RWPE2 (cell line): ENCODE data around the gene MAP1A.

Experiments used
- ATAC-seq: fragments of 200-7000 bp; cut with Tn5 transposase; 3 replicates; pipeline ENCODE4 v1.9.1; 2021; ENCODE audit warnings: low read depth
- DNase-seq: peaks from one replicate; pipeline ENCODE4 v3.0.0-alpha.2; 2020; ENCODE audit warnings: low spot score
- H3K27ac ChIP-seq: fragments of 450-650 bp; 2 replicates; pipeline ENCODE4 v1.5.1; 2017; ENCODE audit warnings: mild to moderate bottlenecking; ENCODE audit not compliant: poor library complexity, severe bottlenecking
- H3K27me3 ChIP-seq: fragments of 250-450 bp; sonication (Bioruptor Pico); 2 replicates; pipeline ENCODE4 v1.5.1; 2021; ENCODE audit warnings: mild to moderate bottlenecking, moderate library complexity; ENCODE audit not compliant: insufficient read depth, poor library complexity, severe bottlenecking
- H3K36me3 ChIP-seq: fragments of 250-450 bp; sonication (Bioruptor Pico); 2 replicates; pipeline ENCODE4 v1.5.1; 2020; ENCODE audit warnings: low read depth, mild to moderate bottlenecking, moderate library complexity
- H3K4me1 ChIP-seq: fragments of 250-450 bp; sonication (Bioruptor Pico); 2 replicates; pipeline ENCODE4 v1.5.1; 2021; ENCODE audit warnings: mild to moderate bottlenecking, moderate library complexity; ENCODE audit not compliant: insufficient read depth, poor library complexity, severe bottlenecking
- H3K4me3 ChIP-seq: fragments of 250-450 bp; sonication (Bioruptor Pico); 2 replicates; pipeline ENCODE4 v1.5.1; 2021; ENCODE audit warnings: mild to moderate bottlenecking, moderate library complexity; ENCODE audit not compliant: severe bottlenecking
- H3K9me3 ChIP-seq: fragments of 250-450 bp; sonication (Bioruptor Pico); 2 replicates; pipeline ENCODE4 v1.5.1; 2021; ENCODE audit warnings: mild to moderate bottlenecking, moderate library complexity; ENCODE audit not compliant: severe bottlenecking
- CTCF ChIP-seq: fragments of 450-650 bp; IDR thresholded peaks from one replicate; pipeline ENCODE4 v1.5.1; 2017; ENCODE audit warnings: mild to moderate bottlenecking, moderate library complexity; ENCODE audit not compliant: poor library complexity, severe bottlenecking

MAP1A gene

GRCh38 chr15:43544266-43544665 lies 26.9 kb downstream of the MAP1A start:
- TF ChIP-seq CTCF, result no peak
- H3K4me1 ChIP-seq, result no peaks in the 10 kb centered on the region
- H3K27me3 ChIP-seq, result no peaks in the 10 kb centered on the region
- ATAC-seq, result no peak
- H3K36me3 ChIP-seq, result peaks cover 26% of the 10 kb centered on the region
- no peak overlapping the region for H3K27ac ChIP-seq
- no peak for DNase-seq
- no peak overlapping the region for H3K4me3 ChIP-seq
- H3K9me3 ChIP-seq, result no peaks in the 10 kb centered on the region

GRCh38 chr15:43545426-43545825 lies 28.0 kb downstream of the MAP1A start:
- no peak for ATAC-seq
- TF ChIP-seq CTCF, result no peak
- no peak overlapping the region for H3K4me3 ChIP-seq

GRCh38 chr15:43547539-43547938 lies 30.1 kb downstream of the MAP1A start:
- H3K4me1 ChIP-seq, result no peaks in the 10 kb centered on the region
- no peak overlapping the region for H3K4me3 ChIP-seq
- DNase-seq (no peak), ATAC-seq (no peak)
- no peaks in the 10 kb centered on the region for H3K9me3 ChIP-seq
- no peaks in the 10 kb centered on the region for H3K27me3 ChIP-seq
- no peak overlapping the region for H3K27ac ChIP-seq
- TF ChIP-seq CTCF, result no peak
- H3K36me3 ChIP-seq, result peaks cover 29% of the 10 kb centered on the region

More at GRCh38 chr15:43545426-43545825, 28.0 kb downstream of the MAP1A start:
- H3K4me1 ChIP-seq, result no peaks in the 10 kb centered on the region
- H3K9me3 ChIP-seq, result no peaks in the 10 kb centered on the region
- no peak for DNase-seq
- H3K27ac ChIP-seq, result no peak overlapping the region
- peaks cover 29% of the 10 kb centered on the region for H3K36me3 ChIP-seq
- no peaks in the 10 kb centered on the region for H3K27me3 ChIP-seq

GRCh38 chr15:43550527-43551363 lies 33.3 kb downstream of the MAP1A start:
- peak; percentile 44; the same call in 1 of the 3 replicates for ATAC-seq
- Histone ChIP-seq H3K9me3 (no peaks in the 10 kb centered on the region), H3K36me3 (peaks cover 44% of the 10 kb centered on the region), H3K4me3 (no peak overlapping the region), H3K27ac (no peak overlapping the region), H3K27me3 (no peaks in the 10 kb centered on the region), H3K4me1 (no peaks in the 10 kb centered on the region)
- no peak for DNase-seq
- TF ChIP-seq CTCF, result no peak

GRCh38 chr15:43552256-43552655 lies 34.8 kb downstream of the MAP1A start:
- H3K9me3 ChIP-seq, result no peaks in the 10 kb centered on the region
- no peak overlapping the region for H3K4me3 ChIP-seq
- ATAC-seq, result no peak
- no peaks in the 10 kb centered on the region for H3K4me1 ChIP-seq
- TF ChIP-seq CTCF, result no peak
- H3K27ac ChIP-seq, result no peak overlapping the region
- no peak for DNase-seq
- no peaks in the 10 kb centered on the region for H3K27me3 ChIP-seq
- peaks cover 58% of the 10 kb centered on the region for H3K36me3 ChIP-seq
